GM18907 (cell line): ENCODE results near the gene ILDR1.

Source experiments
- ATAC-seq: cut with Tn5 transposase; IDR thresholded peaks from one replicate; pipeline ENCODE4 v1.9.1; 2021; ENCODE audit warnings: mild to moderate bottlenecking, moderate library complexity; ENCODE audit not compliant: unreplicated experiment

The ILDR1 gene

DNA sequence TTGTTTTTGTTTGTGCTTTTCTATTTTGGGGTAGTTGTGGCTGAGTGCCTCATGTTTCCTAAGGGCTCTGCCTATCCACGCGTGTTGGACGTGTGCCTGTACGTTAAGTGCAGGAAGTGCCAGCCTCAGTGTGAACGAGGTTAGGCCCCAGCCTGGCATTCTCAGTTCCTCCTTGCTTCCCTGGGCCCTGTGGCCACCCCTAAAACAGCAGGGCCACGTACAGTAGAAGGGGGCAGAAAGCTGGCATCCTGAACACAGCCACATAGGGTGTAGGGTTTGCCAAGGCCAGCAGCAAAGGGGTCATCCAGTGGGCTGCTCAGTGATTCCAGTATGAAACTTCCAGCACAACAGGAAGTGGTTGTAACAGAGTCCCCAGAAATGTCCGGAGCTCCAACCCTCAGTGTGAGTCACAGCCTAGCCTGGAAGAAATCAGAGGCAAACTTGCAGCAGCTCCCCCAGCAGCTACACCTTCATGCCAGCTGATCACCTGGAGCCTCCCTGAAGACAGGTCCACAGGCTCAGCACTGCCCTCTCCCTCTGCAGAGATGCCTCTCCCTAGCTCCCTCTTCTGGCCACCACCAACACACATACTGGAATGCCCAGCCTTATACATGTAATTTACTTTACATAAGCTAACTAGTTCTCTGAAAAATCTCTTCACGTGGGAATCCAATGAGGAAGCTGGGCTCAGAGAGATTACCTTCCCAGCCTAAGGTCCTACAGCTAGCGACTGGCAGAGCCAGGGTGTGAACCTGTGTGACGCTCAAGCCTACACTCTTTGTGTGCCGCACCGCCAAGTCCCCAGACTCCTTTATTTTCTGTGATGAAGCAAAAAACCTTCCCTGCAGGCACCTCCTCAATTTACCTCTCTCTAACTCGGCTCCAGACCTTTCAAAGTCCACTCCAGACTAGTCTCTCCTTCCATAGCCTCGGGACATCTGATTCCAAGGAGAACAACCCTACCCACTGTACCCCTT is 26.6 kb downstream of the ILDR1 start:
- peak; percentile 52 for ATAC-seq

- no peak for ATAC-seq
Measured at GRCh38 chr3:121994551-121994950, 27.5 kb downstream of the ILDR1 start.

DNA sequence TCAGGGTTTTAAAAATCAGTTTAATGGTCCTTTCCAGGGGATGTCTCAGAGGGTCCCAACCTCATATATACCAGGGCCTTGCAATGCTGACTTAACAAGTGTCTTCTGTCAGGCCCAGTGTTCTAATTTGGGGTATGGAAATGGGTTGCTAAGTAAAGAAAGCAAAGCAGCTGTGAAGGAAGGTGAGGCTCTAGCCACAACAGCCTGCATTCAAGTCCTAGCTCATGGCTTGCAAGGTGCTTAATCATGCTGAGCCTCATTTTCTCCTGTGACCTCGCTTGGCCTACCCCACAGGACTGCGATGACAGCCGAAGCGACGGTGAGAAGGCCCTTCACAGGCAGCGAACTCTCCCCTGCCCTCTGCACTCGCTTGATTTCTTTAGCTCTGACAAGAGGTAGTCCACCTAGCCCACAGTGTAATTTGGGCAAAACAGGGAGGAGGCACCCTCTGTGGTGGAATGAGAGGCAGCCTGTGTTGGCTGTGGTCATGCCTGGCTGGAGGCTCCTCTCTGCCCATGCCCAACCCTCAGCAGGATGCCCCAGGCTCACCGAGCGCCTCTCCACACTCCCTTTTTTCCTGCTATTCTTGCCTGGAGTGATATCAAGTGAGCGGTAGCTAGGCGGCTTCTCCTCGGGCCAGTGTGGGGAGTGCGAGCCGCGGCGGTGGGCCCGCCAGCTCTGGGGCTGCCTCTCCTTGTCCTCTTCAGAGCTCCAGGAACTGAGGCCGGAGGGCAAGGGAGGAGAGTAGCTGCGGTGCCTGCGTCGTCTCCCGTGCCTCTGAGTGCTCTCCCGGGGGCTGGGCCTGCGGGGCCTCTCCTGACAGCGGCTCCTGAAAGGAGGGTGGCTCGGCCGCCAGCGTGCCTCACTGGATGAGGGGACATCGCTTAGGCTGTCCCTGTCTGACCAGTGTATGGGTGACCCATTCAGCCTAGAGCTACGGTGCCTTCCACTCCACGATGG is 29.2 kb downstream of the ILDR1 start:
- no peak for ATAC-seq

DNA sequence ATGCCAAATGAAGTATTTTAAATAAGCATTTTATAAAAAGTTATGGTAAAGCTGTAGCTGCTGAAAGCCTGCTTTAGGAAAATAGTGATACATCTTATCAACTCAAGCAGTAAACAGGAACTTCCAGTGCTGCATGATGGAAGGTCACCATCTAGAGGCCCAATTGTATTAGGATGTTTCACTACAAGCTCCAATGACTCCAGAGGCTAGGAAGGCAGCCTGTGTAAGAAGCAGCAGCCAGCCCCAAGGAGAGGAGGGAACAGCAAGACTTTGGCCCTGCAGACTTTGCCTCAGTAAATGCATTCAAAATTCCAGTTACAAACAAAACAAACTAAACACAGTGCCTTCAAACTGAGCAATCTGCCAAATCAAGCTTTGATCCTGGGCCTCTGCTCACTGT is 32.1 kb downstream of the ILDR1 start:
- ATAC-seq = no peak

DNA sequence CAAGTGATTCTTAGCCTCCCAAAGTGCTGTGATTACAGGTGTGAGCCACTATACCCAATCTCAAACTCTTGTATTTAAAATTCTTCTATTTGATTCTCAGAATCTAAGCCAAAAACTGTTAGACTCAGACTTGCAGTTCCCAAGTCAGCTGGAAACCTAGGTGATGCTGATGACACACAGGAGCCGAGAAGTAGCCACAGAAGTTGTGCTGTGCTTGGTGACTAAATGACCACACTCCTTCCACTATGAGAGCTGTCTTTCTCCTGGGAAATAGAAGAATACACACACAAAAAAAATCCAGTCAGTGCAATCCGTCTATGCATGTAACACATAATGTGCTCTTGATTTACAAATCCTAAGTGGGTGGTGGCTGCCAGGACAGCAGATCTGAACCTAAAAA is 33.9 kb downstream of the ILDR1 start:
- no peak for ATAC-seq

- no peak for ATAC-seq
Measured at GRCh38 chr3:121985846-121986245, 36.2 kb downstream of the ILDR1 start.

- ATAC-seq = no peak
Measured at GRCh38 chr3:121981473-121981872, 40.6 kb downstream of the ILDR1 start.

- ATAC-seq = peak; percentile 32
Measured at GRCh38 chr3:121980450-121980796, 41.6 kb downstream of the ILDR1 start.

GRCh38 chr3:121979734-121980449 is 42.2 kb downstream of the ILDR1 start:
- ATAC-seq = peak; percentile 79

GRCh38 chr3:121979246-121979645 is 42.8 kb downstream of the ILDR1 start:
- no peak for ATAC-seq

- ATAC-seq = no peak
Measured at GRCh38 chr3:121976727-121977126, 45.3 kb downstream of the ILDR1 start.

DNA sequence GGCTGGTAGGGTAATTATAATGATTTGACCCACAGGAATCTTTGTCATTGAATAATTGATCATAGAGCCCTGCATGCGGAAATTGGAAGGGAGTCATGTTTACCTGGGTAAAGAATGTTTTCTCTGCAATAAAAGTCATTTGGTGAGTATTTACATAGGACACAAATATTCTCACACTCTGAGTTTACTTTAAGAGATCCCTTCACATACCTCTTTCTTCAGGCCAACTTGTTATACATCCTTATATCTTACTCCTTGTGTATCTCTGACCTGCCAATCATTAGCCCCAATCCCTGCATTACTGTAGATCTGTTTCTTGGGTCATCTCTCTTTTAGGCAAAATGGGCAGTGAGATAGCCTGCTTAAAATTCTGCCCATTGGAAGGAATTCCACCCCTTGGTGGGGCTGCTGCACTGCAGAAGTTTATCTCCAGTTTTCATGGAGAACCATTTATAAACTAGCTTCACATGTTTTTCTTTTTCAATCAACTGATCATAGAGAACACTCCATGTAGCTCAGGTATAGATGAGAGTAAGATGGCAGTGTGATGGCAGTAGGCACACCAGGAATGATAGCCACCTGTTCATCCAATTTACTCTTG is 46.2 kb downstream of the ILDR1 start:
- ATAC-seq = no peak

DNA sequence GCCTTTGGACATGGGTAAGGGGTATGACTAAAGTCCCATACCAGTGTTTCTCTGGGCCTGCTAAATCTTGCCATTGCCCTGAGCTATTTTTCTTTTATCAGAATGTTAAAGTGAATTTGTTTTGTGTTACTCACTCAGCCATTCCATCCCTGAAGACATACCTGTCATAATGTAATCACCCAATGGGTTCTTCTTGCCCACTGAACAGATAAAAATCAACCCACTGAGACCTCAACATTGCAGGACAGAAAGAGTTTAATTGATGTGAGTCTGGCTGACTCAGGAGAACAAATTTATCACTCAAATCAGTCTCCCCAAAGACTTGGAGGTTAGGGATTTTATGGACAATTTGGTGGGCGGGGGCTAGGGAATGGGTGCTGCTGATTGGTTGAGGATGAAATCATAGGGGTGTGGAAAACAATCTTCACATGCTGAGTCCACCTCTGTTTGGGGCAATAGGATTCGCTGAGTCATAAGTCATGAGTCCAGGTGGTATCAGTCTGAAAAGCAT is 47.4 kb downstream of the ILDR1 start:
- ATAC-seq = no peak

GRCh38 chr3:121970047-121970446 is 52.0 kb downstream of the ILDR1 start:
- ATAC-seq = no peak

DNA sequence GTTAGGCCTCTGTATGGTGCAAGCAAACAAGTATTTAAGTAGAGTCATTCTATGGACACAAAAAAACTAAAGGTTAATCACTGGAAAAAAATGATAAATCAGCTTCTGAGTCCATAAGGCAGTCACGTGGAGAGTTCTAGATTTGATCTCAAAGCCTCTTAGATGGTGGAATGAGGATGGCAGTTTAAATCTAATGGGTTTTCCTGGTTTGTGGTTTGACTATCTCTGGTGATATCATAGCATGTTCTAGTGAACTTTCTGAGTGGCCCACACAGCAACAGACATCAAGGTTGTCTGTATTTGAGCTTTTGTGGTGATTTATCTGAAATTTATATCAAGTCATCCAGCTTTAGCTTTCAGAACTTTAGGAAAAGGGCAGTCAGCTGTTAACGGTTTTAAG is 52.4 kb downstream of the ILDR1 start:
- ATAC-seq = no peak

DNA sequence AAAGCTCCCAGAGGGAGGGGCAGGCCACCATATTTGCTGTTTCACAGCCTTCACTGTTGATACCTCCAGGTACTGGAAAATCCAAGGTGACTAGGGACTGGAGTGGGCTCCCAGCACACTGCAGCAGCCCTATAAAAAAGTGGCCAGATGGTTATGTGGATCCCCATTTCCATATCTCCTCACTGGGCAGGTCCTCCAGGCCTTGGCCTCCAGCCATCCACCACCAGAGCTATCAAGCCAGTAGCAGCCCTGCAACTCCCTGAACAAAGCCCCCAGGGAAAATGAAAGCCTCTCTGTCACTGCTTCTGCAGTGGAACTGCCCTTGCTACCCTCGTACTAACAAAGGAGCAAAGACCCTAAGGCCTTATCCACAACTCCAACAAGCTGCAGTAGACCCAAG is 58.4 kb downstream of the ILDR1 start:
- no peak for ATAC-seq

- ATAC-seq = no peak
Measured at GRCh38 chr3:121962443-121962842, 59.6 kb downstream of the ILDR1 start.

DNA sequence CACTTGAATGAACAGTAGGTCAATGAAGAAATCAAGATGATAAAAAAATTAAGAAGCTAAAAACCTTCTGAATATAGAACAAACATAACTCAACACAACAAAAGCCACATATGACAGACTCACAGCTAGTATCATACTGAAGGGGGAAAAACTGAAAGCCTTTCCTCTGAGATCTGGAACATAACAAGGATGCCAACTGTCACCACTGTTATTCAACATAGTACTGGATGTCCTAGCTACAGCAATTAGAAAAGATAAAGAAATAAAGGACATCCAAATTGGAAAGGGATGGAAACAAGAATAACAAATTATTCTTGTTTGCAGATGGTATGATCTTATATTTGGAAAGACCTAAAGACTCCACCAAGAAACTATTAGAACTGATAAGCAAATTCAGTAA is 60.8 kb downstream of the ILDR1 start:
- ATAC-seq = no peak

GRCh38 chr3:121958801-121959200 is 63.2 kb downstream of the ILDR1 start:
- ATAC-seq = no peak

DNA sequence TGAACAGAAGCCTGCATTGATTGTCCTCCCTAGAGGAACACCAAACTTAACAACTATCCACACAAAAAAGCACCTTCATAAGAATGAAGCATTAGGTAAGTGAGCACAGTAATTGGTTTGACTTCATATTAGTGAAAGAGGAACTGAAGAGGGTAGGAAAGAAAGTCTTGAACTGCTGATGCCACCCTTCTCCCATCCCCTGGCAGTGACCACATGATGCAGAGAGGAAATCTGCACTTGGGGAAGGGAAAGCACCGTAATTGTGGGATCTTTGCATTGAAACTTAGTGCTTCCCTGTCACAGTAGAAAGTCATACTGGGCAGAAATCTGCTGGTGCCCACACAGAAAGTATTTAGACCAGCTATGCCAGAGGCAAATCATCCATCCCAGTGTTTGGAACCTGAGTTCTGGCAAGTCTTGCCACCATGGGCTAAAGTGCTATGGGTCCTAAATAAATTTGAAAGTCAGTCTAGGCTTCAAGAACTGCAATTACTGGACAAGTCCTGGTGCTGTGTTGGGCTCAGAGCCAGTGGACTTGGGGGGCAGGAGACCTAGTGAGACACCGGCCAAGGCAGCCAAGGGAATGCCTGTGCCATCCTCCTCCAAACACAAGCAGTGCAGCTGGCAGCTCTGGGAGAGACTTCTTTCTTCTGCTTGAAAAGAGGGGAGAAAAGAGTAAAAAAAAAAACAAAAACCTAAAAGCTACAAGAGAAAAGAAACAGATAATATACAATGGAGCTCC is 64.2 kb downstream of the ILDR1 start:
- peak; percentile 74 for ATAC-seq
